AG10803 (cell line): ENCODE results near the gene DEGS2.
A peak's percentile ranks its signal among the peaks of the same experiment; 100 is the strongest.

Experiments used
- DNase-seq: peaks from one replicate; pipeline ENCODE4 v3.0.0; 2010; ENCODE audit warnings: low read depth
- H3K4me3 ChIP-seq: 2 replicates; pipeline ENCODE4 v1.5.1; 2011; ENCODE audit warnings: mild to moderate bottlenecking, low read length, control low read depth
- CTCF ChIP-seq: conservative IDR thresholded peaks from 2 replicates; pipeline ENCODE4 v1.5.1; 2011; ENCODE audit warnings: mild to moderate bottlenecking, low read length, control low read depth, inconsistent platforms

Gene DEGS2

GRCh38 chr14:100200311-100200710 lies 40.9 kb upstream of the DEGS2 start:
- DNase-seq = no peak
- no peak for TF ChIP-seq CTCF
- H3K4me3 ChIP-seq = no peak overlapping the region

- no peak for TF ChIP-seq CTCF
- H3K4me3 ChIP-seq = no peak overlapping the region
- no peak for DNase-seq
These were observed 39.9 kb upstream of the DEGS2 start for GRCh38 chr14:100199240-100199860.

- TF ChIP-seq CTCF = no peak
- peak overlapping the region; percentile 67 for H3K4me3 ChIP-seq
These were observed 34.2 kb upstream of the DEGS2 start for GRCh38 chr14:100193417-100194357.

GRCh38 chr14:100192672-100193416 lies 33.4 kb upstream of the DEGS2 start:
- H3K4me3 ChIP-seq = peak overlapping the region; percentile 67
- peak; percentile 95 for DNase-seq
- TF ChIP-seq CTCF = peak; percentile 77

More at GRCh38 chr14:100193417-100194357, 34.2 kb upstream of the DEGS2 start:
- DNase-seq = no peak

- peak overlapping the region; percentile 59 for H3K4me3 ChIP-seq
- no peak for DNase-seq
- no peak for TF ChIP-seq CTCF
These were observed 32.8 kb upstream of the DEGS2 start for GRCh38 chr14:100192250-100192671.

GRCh38 chr14:100191584-100192249 lies 32.3 kb upstream of the DEGS2 start:
- H3K4me3 ChIP-seq = no peak overlapping the region
- no peak for DNase-seq
- TF ChIP-seq CTCF = no peak
